Fibroblast of skin of right biceps (primary cell): ENCODE measurements around the gene CCR4.
"Not testable (repeated sequence)": the region's sequence is repeated elsewhere in the genome, so short reads cannot be mapped to it uniquely, and the experiment has no call there.

Source experiments
- DNase-seq: peaks from one replicate; pipeline ENCODE4 v3.0.0-alpha.2; 2013

Gene CCR4

GRCh38 chr3:32951410-32951811 is at the start of gene CCR4:
Gene CCR4 (plus strand): TSS chr3:32951644. CDS start chr3:32953423, 1,779 bp downstream.
- no peak for DNase-seq

- not testable (repeated sequence) for DNase-seq
Measured at GRCh38 chr3:32902887-32903371, 48.5 kb upstream of the CCR4 start.

GRCh38 chr3:32903953-32904352 is 47.5 kb upstream of the CCR4 start:
- no peak for DNase-seq

GRCh38 chr3:32909999-32910398 is 41.4 kb upstream of the CCR4 start:
- DNase-seq: no peak

- DNase-seq: no peak
Measured at GRCh38 chr3:32910954-32911353, 40.5 kb upstream of the CCR4 start.

GRCh38 chr3:32912046-32912445 is 39.4 kb upstream of the CCR4 start:
- DNase-seq: no peak

- no peak for DNase-seq
Measured at GRCh38 chr3:32913790-32914446, 37.5 kb upstream of the CCR4 start.

- DNase-seq: no peak
Measured at GRCh38 chr3:32919920-32920319, 31.5 kb upstream of the CCR4 start.

- DNase-seq: no peak
Measured at GRCh38 chr3:32922078-32922477, 29.4 kb upstream of the CCR4 start.

GRCh38 chr3:32930161-32930560 is 21.3 kb upstream of the CCR4 start:
- DNase-seq: no peak

GRCh38 chr3:32931273-32931672 is 20.2 kb upstream of the CCR4 start:
- not testable (repeated sequence) for DNase-seq

- peak; percentile 8 for DNase-seq
Measured at GRCh38 chr3:32934150-32934742, 17.2 kb upstream of the CCR4 start.

GRCh38 chr3:32937331-32937730 is 14.1 kb upstream of the CCR4 start:
- no peak for DNase-seq

GRCh38 chr3:32939531-32940284 is 11.7 kb upstream of the CCR4 start:
- not testable (repeated sequence) for DNase-seq

GRCh38 chr3:32940726-32941125 is 10.7 kb upstream of the CCR4 start:
- DNase-seq: no peak

GRCh38 chr3:32945136-32945535 is 6.3 kb upstream of the CCR4 start:
- peak; percentile 18 for DNase-seq

- DNase-seq: not testable (repeated sequence)
Measured at GRCh38 chr3:32945598-32945997, 5.8 kb upstream of the CCR4 start.

- no peak for DNase-seq
Measured at GRCh38 chr3:32946973-32947788, 4.3 kb upstream of the CCR4 start.

GRCh38 chr3:32947789-32948238 is 3.6 kb upstream of the CCR4 start:
- peak; percentile 74 for DNase-seq

GRCh38 chr3:32948625-32949445 is 2.6 kb upstream of the CCR4 start:
- DNase-seq: no peak

- no peak for DNase-seq
Measured at GRCh38 chr3:32950516-32950915, 928 bp upstream of the CCR4 start.
